SK-N-SH (cell line): ENCODE results near the gene SH3BP5L. TPM values are rescaled to one million over a fixed set of nuclear protein-coding genes. Genes with fewer than 3 reads are reported as not detected.
A peak's percentile ranks its signal among the peaks of the same experiment; 100 is the strongest.

Source experiments
- CTCF ChIA-PET: fragments of 300-600, 350-600 bp; formaldehyde crosslinking; extraction: SDS; loops from one replicate; lab custom pipeline; 2021; lab: Yijun Ruan, JAX
- POLR2A ChIA-PET: fragments of 350-600 bp; sonication (Branson Sonifier 250); formaldehyde crosslinking; extraction: SDS; loops from one replicate; lab custom pipeline; 2020; ENCODE audit warnings: antibody characterized with exemption, inconsistent platforms; lab: Yijun Ruan, JAX
- DNase-seq: peaks from one replicate; pipeline ENCODE4 v3.0.0; 2012
- H2AFZ ChIP-seq: fragments of 200-600 bp; sonication (generic); 2 replicates; pipeline ENCODE4 v1.8.1; 2016; ENCODE audit warnings: antibody characterized with exemption, mild to moderate bottlenecking, low read depth
- H3F3A ChIP-seq: fragments of 200-600 bp; sonication (generic); replicated peaks from 2 replicates; pipeline ENCODE3; 2016; ENCODE audit warnings: antibody characterized with exemption, mild to moderate bottlenecking; ENCODE audit not compliant: insufficient read depth
- H3K27ac ChIP-seq, 2 experiments: fragments of 200-500 bp in 1 of 2; fragments of 200-600 bp in 1 of 2; sonication (Bioruptor generic) in 1 of 2; sonication (generic), shearing (Covaris generic) in 1 of 2; 2 replicates each; pipeline versions ENCODE4 v1.5.1 to v1.6.1; 2014 to 2016; ENCODE audit warnings: low read depth in 2 of 2, inconsistent platforms in 1 of 2, low read length in 1 of 2, mild to moderate bottlenecking in 1 of 2, mixed read lengths in 1 of 2
- H3K27me3 ChIP-seq: fragments of 200-600 bp; sonication (generic), shearing (Covaris generic); 2 replicates; pipeline ENCODE4 v1.6.1; 2016; ENCODE audit warnings: mixed run types; ENCODE audit not compliant: insufficient read depth
- H3K36me3 ChIP-seq, 2 experiments: fragments of 200-500 bp in 1 of 2; fragments of 200-600 bp in 1 of 2; sonication (Bioruptor generic) in 1 of 2; sonication (generic) in 1 of 2; replicated peaks in 1 of 2; 2 replicates each; pipeline versions ENCODE3 to v1.5.1; 2014 to 2016; ENCODE audit warnings: low read length in 1 of 2, mild to moderate bottlenecking in 1 of 2; ENCODE audit not compliant: insufficient read depth in 2 of 2, control insufficient read depth in 1 of 2
- H3K4me1 ChIP-seq, 2 experiments: fragments of 200-500 bp in 1 of 2; fragments of 200-600 bp in 1 of 2; sonication (Bioruptor generic) in 1 of 2; sonication (generic), shearing (Covaris generic) in 1 of 2; 2 replicates each; pipeline versions ENCODE4 v1.5.1 to v1.6.1; 2014 to 2016; ENCODE audit warnings: low read depth in 1 of 2, low read length in 1 of 2, mixed run types in 1 of 2; ENCODE audit not compliant: insufficient read depth in 2 of 2, control insufficient read depth in 1 of 2
- H3K4me2 ChIP-seq: fragments of 200-600 bp; sonication (generic), shearing (Covaris generic); 2 replicates; pipeline ENCODE4 v1.6.1; 2017; ENCODE audit warnings: mixed run types
- H3K4me3 ChIP-seq, 2 experiments: fragments of 200-500 bp in 1 of 2; fragments of 200-600 bp in 1 of 2; sonication (Bioruptor generic) in 1 of 2; sonication (generic), shearing (Covaris generic) in 1 of 2; 2 replicates each; pipeline versions ENCODE4 v1.5.1 to v1.8.1; 2014 to 2016; ENCODE audit warnings: low read depth in 2 of 2, inconsistent platforms in 1 of 2, low read length in 1 of 2, mild to moderate bottlenecking in 1 of 2, mixed read lengths in 1 of 2, moderate library complexity in 1 of 2
- H3K79me2 ChIP-seq: fragments of 200-600 bp; sonication (generic); 2 replicates; pipeline ENCODE4 v1.8.1; 2017; ENCODE audit warnings: mild to moderate bottlenecking; ENCODE audit not compliant: insufficient read depth
- H3K9ac ChIP-seq: fragments of 200-600 bp; sonication (generic); 2 replicates; pipeline ENCODE4 v1.6.1; 2017; ENCODE audit warnings: mixed run types
- H3K9me2 ChIP-seq: fragments of 200-600 bp; sonication (generic); 2 replicates; pipeline ENCODE4 v1.6.1; 2017; ENCODE audit warnings: mixed run types
- H3K9me3 ChIP-seq: fragments of 200-600 bp; sonication (generic); 2 replicates; pipeline ENCODE4 v1.6.1; 2017; ENCODE audit warnings: mixed run types, mild to moderate bottlenecking, moderate library complexity
- H4K20me1 ChIP-seq: fragments of 200-600 bp; sonication (generic); 2 replicates; pipeline ENCODE4 v1.6.1; 2017; ENCODE audit warnings: mild to moderate bottlenecking, mixed run types; ENCODE audit not compliant: insufficient read depth
- CHD2 ChIP-seq: fragments of 150-350 bp; IDR thresholded peaks from 2 replicates; pipeline ENCODE4 v1.6.1; 2018; ENCODE audit warnings: low read length; ENCODE audit not compliant: partially characterized antibody
- FOSL2 ChIP-seq: IDR thresholded peaks from 2 replicates; pipeline ENCODE4 v1.4.0; 2012; ENCODE audit warnings: low read depth, mild to moderate bottlenecking, moderate library complexity, borderline replicate concordance
- FOXJ3 ChIP-seq: sonication (generic); formaldehyde crosslinking; IDR thresholded peaks from 2 replicates; pipeline ENCODE4 v1.5.1; 2020; ENCODE audit warnings: mild to moderate bottlenecking, missing genetic modification reagents
- GATA2 ChIP-seq: sonication (generic); formaldehyde crosslinking; IDR thresholded peaks from 2 replicates; pipeline ENCODE4 v1.5.0; 2020; ENCODE audit warnings: mild to moderate bottlenecking, missing genetic modification reagents
- MXI1 ChIP-seq: IDR thresholded peaks from 2 replicates; pipeline ENCODE4 v1.6.1; 2012; ENCODE audit warnings: mild to moderate bottlenecking, low read depth, low read length, improper control_type of control experiment
- NRF1 ChIP-seq: IDR thresholded peaks from 2 replicates; pipeline ENCODE4 v1.6.1; 2012; ENCODE audit warnings: low read depth, mild to moderate bottlenecking, low read length
- POLR2AphosphoS5 ChIP-seq: IDR thresholded peaks from 2 replicates; pipeline ENCODE4 v1.6.1; 2012; ENCODE audit warnings: low read depth, low read length
- RFX5 ChIP-seq: IDR thresholded peaks from 2 replicates; pipeline ENCODE4 v1.6.1; 2012; ENCODE audit warnings: mild to moderate bottlenecking, improper control_type of control experiment, low read length
- SMC3 ChIP-seq: IDR thresholded peaks from 2 replicates; pipeline ENCODE4 v1.6.1; 2012; ENCODE audit warnings: low read depth, low read length, improper control_type of control experiment
- TAF1 ChIP-seq: IDR thresholded peaks from 2 replicates; pipeline ENCODE4 v1.6.1; 2012; ENCODE audit warnings: low read depth, mild to moderate bottlenecking, low read length, moderate library complexity, borderline replicate concordance
- TCF12 ChIP-seq: IDR thresholded peaks from 2 replicates; pipeline ENCODE4 v1.4.0; 2012
- TEAD4 ChIP-seq: IDR thresholded peaks from 2 replicates; pipeline ENCODE4 v1.4.0; 2012; ENCODE audit warnings: mild to moderate bottlenecking, borderline replicate concordance; ENCODE audit not compliant: insufficient read depth
- WGBS: methylation state at CpG from one replicate; pipeline ENCODE4 v1.1.6; 2017; ENCODE audit warnings: low lambda C conversion rate; 5-methylcytosine and 5-hydroxymethylcytosine counted together
- polyA plus RNA-seq, 3 experiments: library from polyadenylated mRNA; depleted of rRNA; stranded (reverse); fragments of >200 nt; gene quantifications; 2 replicates each; pipeline ENCODE4 v1.2.3, GENCODE V29; 2012
- TF ChIP-seq, protein P1 (sequence below): fragments of 150-350 bp; IDR thresholded peaks from 2 replicates; pipeline ENCODE4 v1.6.1; 2016; ENCODE audit warnings: mild to moderate bottlenecking, low read depth, low read length
- TF ChIP-seq, protein P2 (sequence below): IDR thresholded peaks from 2 replicates; pipeline ENCODE4; 2012
- TF ChIP-seq, protein P3 (sequence below): IDR thresholded peaks from 2 replicates; pipeline ENCODE4 v1.4.0; 2012; ENCODE audit warnings: low read depth
- TF ChIP-seq, protein P4 (sequence below): IDR thresholded peaks from 2 replicates; pipeline ENCODE4 v1.4.0; 2012; ENCODE audit warnings: low read depth, borderline replicate concordance
- TF ChIP-seq, protein P5 (sequence below): fragments of 200-600 bp; sonication (generic); IDR thresholded peaks from 2 replicates; pipeline ENCODE4 v1.6.1; 2017; ENCODE audit warnings: antibody characterized with exemption, mild to moderate bottlenecking, moderate library complexity

SH3BP5L gene
- polyA plus RNA-seq, 1 of the 3 experiments (the other 2 are of a cell fraction): 32.1 TPM

DNA sequence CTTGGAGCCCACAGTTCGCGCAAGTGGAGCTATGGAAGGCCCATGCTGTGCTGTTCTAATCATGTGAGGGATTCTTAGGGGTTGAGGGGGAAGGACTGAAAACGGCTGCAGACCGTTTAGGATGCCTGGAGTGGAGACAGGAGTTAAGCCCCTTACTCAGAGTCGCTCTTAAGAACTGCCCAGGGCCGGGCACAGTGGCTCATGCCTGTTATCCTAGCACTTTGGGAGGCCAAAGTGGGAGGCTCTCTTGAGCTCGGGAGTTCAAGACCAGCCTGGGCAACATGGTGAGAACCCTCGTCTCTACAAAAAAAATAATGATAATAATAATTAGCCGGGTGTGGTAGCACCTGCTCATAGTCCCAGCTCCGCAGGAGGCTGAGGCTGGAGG is 13.4 kb upstream of the SH3BP5L start:
- Histone ChIP-seq H3K27me3 (no peaks in the 10 kb centered on the region), H3K36me3 (peaks cover 3% of the 10 kb centered on the region in 2 experiments), H3K9ac (peak overlapping the region; percentile 96), H3K79me2 (peaks cover 51% of the 10 kb centered on the region), H2AFZ (peak overlapping the region; percentile 78; the same call in 1 of the 2 replicates), H3K4me2 (peak overlapping the region; percentile 82), H3K9me2 (no peaks in the 10 kb centered on the region), H3F3A (peaks cover 7% of the 10 kb centered on the region), H3K9me3 (no peaks in the 10 kb centered on the region), H3K27ac (peak overlapping the region; percentile 96 to 98), H3K4me1 (peaks cover 9 to 12% of the 10 kb centered on the region in 2 experiments; a peak in 3 of 4 replicates), H3K4me3 (peak overlapping the region; percentile 76 to 85), H4K20me1 (no peaks in the 10 kb centered on the region)
- no peak for DNase-seq
- TF ChIP-seq GATA2 (CRISPR knock-in tag) (no peak), NRF1 (no peak), POLR2AphosphoS5 (no peak), FOSL2 (no peak), TAF1 (no peak), MXI1 (no peak), CHD2 (no peak), TCF12 (no peak), RFX5 (no peak), TEAD4 (no peak), FOXJ3 (CRISPR knock-in tag) (no peak), SMC3 (no peak)
- TF ChIP-seq, protein P1, sequence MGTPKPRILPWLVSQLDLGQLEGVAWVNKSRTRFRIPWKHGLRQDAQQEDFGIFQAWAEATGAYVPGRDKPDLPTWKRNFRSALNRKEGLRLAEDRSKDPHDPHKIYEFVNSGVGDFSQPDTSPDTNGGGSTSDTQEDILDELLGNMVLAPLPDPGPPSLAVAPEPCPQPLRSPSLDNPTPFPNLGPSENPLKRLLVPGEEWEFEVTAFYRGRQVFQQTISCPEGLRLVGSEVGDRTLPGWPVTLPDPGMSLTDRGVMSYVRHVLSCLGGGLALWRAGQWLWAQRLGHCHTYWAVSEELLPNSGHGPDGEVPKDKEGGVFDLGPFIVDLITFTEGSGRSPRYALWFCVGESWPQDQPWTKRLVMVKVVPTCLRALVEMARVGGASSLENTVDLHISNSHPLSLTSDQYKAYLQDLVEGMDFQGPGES: no peak
- TF ChIP-seq, protein P2, sequence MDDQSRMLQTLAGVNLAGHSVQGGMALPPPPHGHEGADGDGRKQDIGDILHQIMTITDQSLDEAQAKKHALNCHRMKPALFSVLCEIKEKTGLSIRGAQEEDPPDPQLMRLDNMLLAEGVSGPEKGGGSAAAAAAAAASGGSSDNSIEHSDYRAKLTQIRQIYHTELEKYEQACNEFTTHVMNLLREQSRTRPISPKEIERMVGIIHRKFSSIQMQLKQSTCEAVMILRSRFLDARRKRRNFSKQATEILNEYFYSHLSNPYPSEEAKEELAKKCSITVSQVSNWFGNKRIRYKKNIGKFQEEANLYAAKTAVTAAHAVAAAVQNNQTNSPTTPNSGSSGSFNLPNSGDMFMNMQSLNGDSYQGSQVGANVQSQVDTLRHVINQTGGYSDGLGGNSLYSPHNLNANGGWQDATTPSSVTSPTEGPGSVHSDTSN: no peak
- TF ChIP-seq, protein P3, sequence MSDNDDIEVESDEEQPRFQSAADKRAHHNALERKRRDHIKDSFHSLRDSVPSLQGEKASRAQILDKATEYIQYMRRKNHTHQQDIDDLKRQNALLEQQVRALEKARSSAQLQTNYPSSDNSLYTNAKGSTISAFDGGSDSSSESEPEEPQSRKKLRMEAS: no peak
- TF ChIP-seq, protein P4, sequence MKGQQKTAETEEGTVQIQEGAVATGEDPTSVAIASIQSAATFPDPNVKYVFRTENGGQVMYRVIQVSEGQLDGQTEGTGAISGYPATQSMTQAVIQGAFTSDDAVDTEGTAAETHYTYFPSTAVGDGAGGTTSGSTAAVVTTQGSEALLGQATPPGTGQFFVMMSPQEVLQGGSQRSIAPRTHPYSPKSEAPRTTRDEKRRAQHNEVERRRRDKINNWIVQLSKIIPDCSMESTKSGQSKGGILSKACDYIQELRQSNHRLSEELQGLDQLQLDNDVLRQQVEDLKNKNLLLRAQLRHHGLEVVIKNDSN: no peak
- TF ChIP-seq, protein P5, sequence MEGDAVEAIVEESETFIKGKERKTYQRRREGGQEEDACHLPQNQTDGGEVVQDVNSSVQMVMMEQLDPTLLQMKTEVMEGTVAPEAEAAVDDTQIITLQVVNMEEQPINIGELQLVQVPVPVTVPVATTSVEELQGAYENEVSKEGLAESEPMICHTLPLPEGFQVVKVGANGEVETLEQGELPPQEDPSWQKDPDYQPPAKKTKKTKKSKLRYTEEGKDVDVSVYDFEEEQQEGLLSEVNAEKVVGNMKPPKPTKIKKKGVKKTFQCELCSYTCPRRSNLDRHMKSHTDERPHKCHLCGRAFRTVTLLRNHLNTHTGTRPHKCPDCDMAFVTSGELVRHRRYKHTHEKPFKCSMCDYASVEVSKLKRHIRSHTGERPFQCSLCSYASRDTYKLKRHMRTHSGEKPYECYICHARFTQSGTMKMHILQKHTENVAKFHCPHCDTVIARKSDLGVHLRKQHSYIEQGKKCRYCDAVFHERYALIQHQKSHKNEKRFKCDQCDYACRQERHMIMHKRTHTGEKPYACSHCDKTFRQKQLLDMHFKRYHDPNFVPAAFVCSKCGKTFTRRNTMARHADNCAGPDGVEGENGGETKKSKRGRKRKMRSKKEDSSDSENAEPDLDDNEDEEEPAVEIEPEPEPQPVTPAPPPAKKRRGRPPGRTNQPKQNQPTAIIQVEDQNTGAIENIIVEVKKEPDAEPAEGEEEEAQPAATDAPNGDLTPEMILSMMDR: no peak
- 8% methylated on average over 8 of the region's 10 CpGs for WGBS
- CTCF ChIA-PET: interaction anchor here (0.6 to 3.8 kb wide), 7 partner anchors 12 to 87 kb away, joined by 3 to 28 read pairs (median 4); partner anchors contain the start of genes SH3BP5L and ZNF692
- POLR2A ChIA-PET: interaction anchor here (1.0 to 2.9 kb wide), 3 partner anchors 8 to 20 kb away, joined by 3 to 23 read pairs (median 7); partner anchors contain the start of gene ZNF692
